ENCODE results near the gene TYK2. TPM values are rescaled to one million over a fixed set of nuclear protein-coding genes. Genes with fewer than 3 reads are reported as not detected.

Gene TYK2
- total RNA-seq, 1 experiment from 2014 or later = 134 TPM

GRCh38 chr19:10320602-10321416, 59.6 kb downstream of the TYK2 start:
- in situ Hi-C loops (cut with HindIII; ENCODE audit: low sequenced_read_pairs) = no loop called here
- DNase-seq (ENCODE audit: low spot score) = no peak

- in situ Hi-C loops (cut with HindIII; ENCODE audit: low sequenced_read_pairs) = no loop called here
- no peak for DNase-seq (ENCODE audit: low spot score)
Measured at GRCh38 chr19:10318807-10319682, 61.3 kb downstream of the TYK2 start.

- no peak for DNase-seq (ENCODE audit: low spot score)
- in situ Hi-C loops (cut with HindIII; ENCODE audit: low sequenced_read_pairs) = no loop called here
Measured at GRCh38 chr19:10317857-10318462, 62.4 kb downstream of the TYK2 start.

- DNase-seq (ENCODE audit: low spot score) = no peak
- in situ Hi-C loops (cut with HindIII; ENCODE audit: low sequenced_read_pairs) = no loop called here
Measured at GRCh38 chr19:10317045-10317856, 63.1 kb downstream of the TYK2 start.

- no peak for DNase-seq (ENCODE audit: low spot score)
- in situ Hi-C loops (cut with HindIII; ENCODE audit: low sequenced_read_pairs) = no loop called here
Measured at GRCh38 chr19:10316229-10317044, 63.9 kb downstream of the TYK2 start.

GRCh38 chr19:10315335-10316214, 64.8 kb downstream of the TYK2 start, which contains the start of gene FDX2:
Gene FDX2, minus strand, starts transcription at chr19:10316015. Its CDS starts 19 bp downstream, at chr19:10315996.
- in situ Hi-C loops (cut with HindIII; ENCODE audit: low sequenced_read_pairs) = no loop called here
- DNase-seq (ENCODE audit: low spot score) = peak; percentile 86

GRCh38 chr19:10309423-10309822, 70.9 kb downstream of the TYK2 start, which contains the start of gene ZGLP1:
Gene ZGLP1, minus strand, starts transcription at chr19:10309815.
- DNase-seq (ENCODE audit: low spot score) = no peak
- in situ Hi-C loops (cut with HindIII; ENCODE audit: low sequenced_read_pairs) = no loop called here

GRCh38 chr19:10306327-10306726, 74.0 kb downstream of the TYK2 start:
- DNase-seq (ENCODE audit: low spot score) = no peak
- in situ Hi-C loops (cut with HindIII; ENCODE audit: low sequenced_read_pairs) = no loop called here

- DNase-seq (ENCODE audit: low spot score) = no peak
- in situ Hi-C loops (cut with HindIII; ENCODE audit: low sequenced_read_pairs) = no loop called here
Measured at GRCh38 chr19:10305139-10305806, 75.1 kb downstream of the TYK2 start.

Other genes with a start within 250 kb of the TYK2 start
- gene DNMT1, start 185.6 kb downstream of the TYK2 start, total RNA-seq (2014; rRNA removed; shearing (Covaris generic)) = 36.9 and 72.9 TPM in 2 replicates
- gene S1PR2, start 149.2 kb downstream of the TYK2 start, total RNA-seq (2014; rRNA removed; shearing (Covaris generic)) = 8.0 and 14.0 TPM in 2 replicates
- 134 and 137 TPM in 2 replicates for gene MRPL4, start 128.4 kb downstream of the TYK2 start, total RNA-seq (2014; rRNA removed; shearing (Covaris generic))
- 14.5 and 16.9 TPM in 2 replicates for gene ICAM1, start 109.5 kb downstream of the TYK2 start, total RNA-seq (2014; rRNA removed; shearing (Covaris generic))
- 2.4 and 7.1 TPM in 2 replicates for gene ICAM4, start 93.6 kb downstream of the TYK2 start, total RNA-seq (2014; rRNA removed; shearing (Covaris generic))
- gene ICAM5, start 90.6 kb downstream of the TYK2 start, total RNA-seq (2014; rRNA removed; shearing (Covaris generic)) = 13.2 and 14.8 TPM in 2 replicates
- 0.55 and 1.6 TPM in 2 replicates for gene ZGLP1, start 70.8 kb downstream of the TYK2 start, total RNA-seq (2014; rRNA removed; shearing (Covaris generic))
- 25.2 and 26.2 TPM in 2 replicates for gene FDX2, start 64.6 kb downstream of the TYK2 start, total RNA-seq (2014; rRNA removed; shearing (Covaris generic))
- 21.8 and 22.7 TPM in 2 replicates for gene RAVER1, start 47.0 kb downstream of the TYK2 start, total RNA-seq (2014; rRNA removed; shearing (Covaris generic))
- 21.8 and 23.8 TPM in 2 replicates for gene ICAM3, start 40.9 kb downstream of the TYK2 start, total RNA-seq (2014; rRNA removed; shearing (Covaris generic))
- gene CDC37, start 23.0 kb upstream of the TYK2 start, total RNA-seq (2014; rRNA removed; shearing (Covaris generic)) = 298 and 319 TPM in 2 replicates
- gene PDE4A, start 40.0 kb upstream of the TYK2 start, total RNA-seq (2014; rRNA removed; shearing (Covaris generic)) = 7.6 and 10.7 TPM in 2 replicates
- gene KEAP1, start 122.8 kb upstream of the TYK2 start, total RNA-seq (2014; rRNA removed; shearing (Covaris generic)) = 141 and 143 TPM in 2 replicates
- gene S1PR5, start 136.9 kb upstream of the TYK2 start, total RNA-seq (2014; rRNA removed; shearing (Covaris generic)) = 13.5 and 22.1 TPM in 2 replicates
- gene ATG4D, start 163.3 kb upstream of the TYK2 start, total RNA-seq (2014; rRNA removed; shearing (Covaris generic)) = 50.9 and 58.5 TPM in 2 replicates
- gene KRI1, start 185.4 kb upstream of the TYK2 start, total RNA-seq (2014; rRNA removed; shearing (Covaris generic)) = 17.4 and 27.0 TPM in 2 replicates
- 12.4 and 15.6 TPM in 2 replicates for gene CDKN2D, start 188.4 kb upstream of the TYK2 start, total RNA-seq (2014; rRNA removed; shearing (Covaris generic))
- gene AP1M2, start 206.7 kb upstream of the TYK2 start, total RNA-seq (2014; rRNA removed; shearing (Covaris generic)) = 75.0 and 80.7 TPM in 2 replicates
- 7.4 and 12.8 TPM in 2 replicates for gene SLC44A2, start 245.0 kb upstream of the TYK2 start, total RNA-seq (2014; rRNA removed; shearing (Covaris generic))

All from G401 (cell line).